Dermis microvascular lymphatic vessel endothelial cell (primary cell): ENCODE results near the gene ALPL. TPM values are rescaled to one million over a fixed set of nuclear protein-coding genes. Genes with fewer than 3 reads are reported as not detected.
"Not testable (repeated sequence)": the region's sequence is repeated elsewhere in the genome, so short reads cannot be mapped to it uniquely, and the experiment has no call there.

ENCODE experiments used
- DNase-seq, 2 donors: peaks; one replicate each; pipeline versions ENCODE4 v3.0.0 to v3.0.0-alpha.2; 2010; ENCODE audit warnings: low read depth in 2 of 2
- total RNA-seq: library from RNA; depleted of rRNA; stranded (reverse); fragments of >200 nt; gene quantifications from 2 replicates; pipeline ENCODE4 v1.2.1, GENCODE V29; 2014

Gene ALPL
- total RNA-seq, 1 donor from 2014 or later, result 0.26 TPM

DNA sequence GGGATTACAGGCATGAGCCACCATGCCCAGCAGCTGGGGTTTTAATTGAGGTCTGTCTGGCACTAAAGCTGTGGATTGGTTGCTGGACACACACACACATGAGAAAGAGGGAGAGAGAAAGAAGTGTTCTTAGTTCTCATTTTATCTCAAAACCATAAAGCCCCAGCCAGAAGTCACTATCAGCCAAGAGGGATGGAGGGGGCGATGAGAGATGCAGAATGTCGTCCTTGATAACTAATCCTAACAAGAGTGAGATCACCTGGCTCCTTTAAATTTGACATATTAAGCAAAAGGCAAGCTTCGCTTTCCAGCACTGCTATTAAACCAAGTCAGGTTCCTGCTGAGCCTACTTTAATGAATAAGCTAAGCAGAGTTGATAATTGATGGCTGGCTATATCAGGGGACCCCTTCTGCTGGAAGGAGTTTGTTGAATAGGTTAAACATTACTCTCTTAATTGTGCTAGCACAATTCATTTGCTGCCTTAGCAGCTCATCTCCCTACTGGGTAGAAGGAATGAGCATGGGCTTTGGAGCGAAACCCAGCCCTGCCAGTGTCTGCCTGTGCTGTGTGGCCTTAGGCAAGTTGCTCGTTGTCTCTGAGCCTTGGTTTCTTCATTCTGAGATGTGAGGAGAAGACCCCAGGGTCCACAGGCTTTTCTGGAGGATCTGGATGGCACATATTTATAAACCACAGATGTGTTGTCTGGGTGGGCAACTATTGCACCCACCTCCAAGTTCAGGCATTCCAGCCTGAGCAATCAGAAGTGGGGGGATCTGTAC lies 50.8 kb downstream of the ALPL start:
- DNase-seq, result no peak

GRCh38 chr1:21560916-21561638 lies 51.9 kb downstream of the ALPL start:
- DNase-seq, result no peak

DNA sequence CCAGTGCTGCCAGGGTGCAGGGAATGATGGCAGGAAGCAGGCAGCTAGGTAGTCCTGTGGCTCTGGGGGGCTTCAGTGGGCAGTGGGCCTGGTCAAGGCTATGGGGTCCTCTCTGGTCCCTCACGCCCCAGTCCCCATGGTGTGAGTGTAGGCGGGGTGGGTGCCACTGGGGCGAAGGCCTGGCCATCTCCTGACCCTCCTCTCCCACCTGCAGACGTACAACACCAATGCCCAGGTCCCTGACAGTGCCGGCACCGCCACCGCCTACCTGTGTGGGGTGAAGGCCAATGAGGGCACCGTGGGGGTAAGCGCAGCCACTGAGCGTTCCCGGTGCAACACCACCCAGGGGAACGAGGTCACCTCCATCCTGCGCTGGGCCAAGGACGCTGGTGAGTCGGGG lies 53.7 kb downstream of the ALPL start:
- DNase-seq, result no peak

DNA sequence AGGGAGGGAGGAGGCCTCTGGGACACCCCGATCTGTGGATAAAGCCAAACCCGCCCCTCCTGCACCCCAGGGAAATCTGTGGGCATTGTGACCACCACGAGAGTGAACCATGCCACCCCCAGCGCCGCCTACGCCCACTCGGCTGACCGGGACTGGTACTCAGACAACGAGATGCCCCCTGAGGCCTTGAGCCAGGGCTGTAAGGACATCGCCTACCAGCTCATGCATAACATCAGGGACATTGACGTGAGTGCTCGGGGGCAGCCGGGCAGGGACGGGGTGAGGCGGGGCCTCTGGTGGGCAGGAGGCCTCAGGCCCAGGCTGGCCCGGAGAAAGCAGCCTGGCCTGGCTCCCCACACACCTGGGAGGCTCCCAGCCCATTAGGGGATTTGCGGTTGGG lies 54.7 kb downstream of the ALPL start:
- DNase-seq, result no peak

DNA sequence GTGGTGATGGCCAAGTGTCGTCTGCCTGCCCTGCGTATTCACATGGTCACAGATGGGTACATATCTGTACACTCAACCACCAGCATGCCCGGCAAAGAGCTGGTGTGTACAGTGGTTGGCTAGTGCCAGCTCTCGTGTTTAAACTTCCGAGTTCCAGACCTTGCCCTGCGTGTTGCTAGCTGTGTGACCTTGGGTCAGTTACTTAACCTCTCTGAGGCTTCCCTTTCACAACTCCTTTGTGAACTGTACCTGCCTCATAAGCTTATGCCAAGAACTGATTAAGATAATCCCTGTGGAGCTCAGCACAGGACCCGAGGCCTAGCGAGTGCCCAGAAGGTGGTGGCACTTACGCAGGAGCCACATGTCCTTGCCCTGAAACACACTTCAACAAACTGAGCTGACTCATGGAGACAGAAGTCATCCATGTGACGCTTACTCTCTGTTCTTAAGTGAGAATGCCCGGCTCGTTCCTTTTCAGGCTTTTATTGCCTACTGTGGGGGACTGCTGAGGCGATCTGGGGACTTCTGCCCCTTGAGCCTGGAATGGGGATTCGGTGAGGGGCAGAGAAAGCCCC lies 55.4 kb downstream of the ALPL start:
- no peak for DNase-seq

DNA sequence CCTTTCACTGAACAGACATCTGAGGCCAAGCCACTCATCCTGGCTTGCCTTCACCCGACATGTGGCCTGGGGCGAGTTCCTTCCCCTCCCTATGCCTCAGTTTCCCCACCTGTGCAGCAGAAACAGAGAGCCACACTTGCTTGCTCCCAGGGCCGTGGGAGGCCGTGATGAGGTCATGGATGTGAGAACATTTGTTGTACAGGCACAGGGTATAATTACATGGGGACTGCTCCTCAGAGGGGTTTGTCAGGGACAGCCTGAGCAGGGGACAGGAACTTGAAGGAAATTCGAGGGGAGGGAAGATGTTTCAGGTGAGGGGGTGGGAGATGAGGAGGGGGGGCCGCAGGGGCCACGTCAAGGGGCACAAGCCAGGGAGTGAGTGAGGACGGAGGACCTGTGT lies 56.1 kb downstream of the ALPL start:
- no peak for DNase-seq

- DNase-seq, result not testable (repeated sequence)
Observed at GRCh38 chr1:21566361-21566760, 57.1 kb downstream of the ALPL start.

GRCh38 chr1:21567241-21568005 lies 58.2 kb downstream of the ALPL start:
- DNase-seq, result no peak

GRCh38 chr1:21568006-21568746 lies 59.0 kb downstream of the ALPL start:
- peak in 1 of 2 donors; percentile 69 for DNase-seq

DNA sequence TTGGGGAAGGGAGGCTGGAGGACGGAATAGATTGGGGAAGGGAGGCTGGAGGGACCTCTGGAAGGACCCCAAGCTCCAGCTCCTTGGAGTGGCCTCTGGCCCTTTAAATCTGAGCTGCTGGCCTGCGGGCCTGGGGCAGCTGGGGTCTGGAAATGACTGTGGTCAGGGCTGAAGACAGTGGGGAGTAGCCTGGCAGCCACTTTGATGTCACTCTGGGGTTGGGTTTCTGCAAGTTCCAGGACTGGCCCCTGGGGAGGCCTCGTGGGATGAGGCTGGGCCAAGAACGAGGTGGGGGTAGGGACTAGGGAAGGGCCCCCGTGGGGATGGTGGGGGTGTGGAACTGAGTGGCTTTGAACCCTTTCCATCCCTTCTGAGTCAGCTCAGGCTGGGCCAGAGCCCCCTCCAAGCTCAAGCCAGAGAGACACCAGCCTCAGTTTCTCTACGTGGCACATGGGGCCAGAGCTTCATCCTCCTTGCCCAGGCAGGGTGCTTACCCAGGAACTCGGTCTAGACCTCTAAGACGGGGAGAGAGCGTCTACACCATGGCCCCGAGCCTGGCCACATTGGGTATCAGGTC lies 59.7 kb downstream of the ALPL start:
- DNase-seq, result no peak

GRCh38 chr1:21569820-21570527 lies 60.8 kb downstream of the ALPL start:
- no peak for DNase-seq

GRCh38 chr1:21570528-21570875 lies 61.3 kb downstream of the ALPL start:
- DNase-seq, result no peak

- no peak for DNase-seq
Observed at GRCh38 chr1:21570885-21571284, 61.7 kb downstream of the ALPL start.

DNA sequence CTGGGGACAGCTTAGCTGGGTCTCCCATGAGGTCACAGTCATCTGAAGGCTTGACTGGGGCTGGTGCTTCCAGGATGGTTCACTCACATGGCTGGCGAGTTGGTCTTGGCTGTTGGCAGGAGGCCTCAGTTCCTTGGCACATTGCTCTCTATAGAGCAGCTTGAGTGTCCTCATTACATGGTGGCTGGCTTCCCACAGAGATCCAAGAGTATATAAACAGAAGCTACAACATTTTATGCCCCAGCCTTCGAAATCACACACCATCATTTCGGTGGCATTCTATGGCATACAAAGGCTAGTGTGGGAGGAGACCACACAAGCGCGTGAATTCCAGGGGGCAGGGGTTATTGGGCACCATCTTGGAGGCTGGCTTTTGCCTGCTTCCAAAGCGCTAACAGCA lies 63.0 kb downstream of the ALPL start:
- no peak for DNase-seq

DNA sequence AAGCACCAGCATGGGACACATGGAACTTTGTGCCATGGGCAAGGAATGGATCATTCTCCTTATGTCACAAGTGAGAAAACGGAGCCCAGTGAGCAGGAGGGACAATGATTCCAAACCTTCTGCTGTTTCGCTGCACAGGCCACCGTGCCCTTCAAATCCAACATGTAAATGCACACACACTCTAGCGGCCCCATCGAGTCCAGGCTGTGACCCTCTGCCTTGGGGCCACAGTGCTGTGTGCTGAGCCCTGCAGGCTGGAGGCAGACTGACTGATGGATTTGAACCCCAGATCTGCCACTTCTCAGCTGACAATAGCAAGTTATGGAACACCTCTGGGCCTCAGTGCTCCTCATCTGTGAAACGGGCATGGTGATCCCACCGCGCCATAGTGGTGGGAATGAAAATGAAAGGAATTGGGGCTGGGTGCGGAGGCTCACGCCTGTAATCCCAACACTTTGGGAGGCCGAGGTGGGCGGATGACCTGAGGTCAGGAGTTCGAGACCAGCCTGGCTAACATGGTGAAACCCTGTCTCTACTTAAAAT lies 63.6 kb downstream of the ALPL start:
- no peak for DNase-seq

DNA sequence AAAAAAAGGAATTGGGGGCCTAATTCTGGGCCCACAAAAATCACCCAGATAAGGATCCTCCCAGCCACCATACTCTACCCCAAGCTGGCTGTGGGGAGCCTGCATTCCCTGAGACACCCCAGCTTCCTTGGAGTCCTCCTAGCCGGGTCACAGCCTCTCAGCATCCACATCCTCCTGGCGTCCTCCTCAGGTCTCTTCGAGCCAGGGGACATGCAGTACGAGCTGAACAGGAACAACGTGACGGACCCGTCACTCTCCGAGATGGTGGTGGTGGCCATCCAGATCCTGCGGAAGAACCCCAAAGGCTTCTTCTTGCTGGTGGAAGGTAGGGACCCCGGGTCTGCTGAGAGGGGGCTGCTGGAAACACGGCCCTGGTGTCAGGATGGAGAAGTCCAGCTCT lies 64.3 kb downstream of the ALPL start:
- DNase-seq, result no peak

- DNase-seq, result peak; percentile 97 to 99
Observed at GRCh38 chr1:21573971-21574465, 64.8 kb downstream of the ALPL start.

- DNase-seq, result peak; percentile 30 to 83
Observed at GRCh38 chr1:21574466-21575151, 65.4 kb downstream of the ALPL start.

DNA sequence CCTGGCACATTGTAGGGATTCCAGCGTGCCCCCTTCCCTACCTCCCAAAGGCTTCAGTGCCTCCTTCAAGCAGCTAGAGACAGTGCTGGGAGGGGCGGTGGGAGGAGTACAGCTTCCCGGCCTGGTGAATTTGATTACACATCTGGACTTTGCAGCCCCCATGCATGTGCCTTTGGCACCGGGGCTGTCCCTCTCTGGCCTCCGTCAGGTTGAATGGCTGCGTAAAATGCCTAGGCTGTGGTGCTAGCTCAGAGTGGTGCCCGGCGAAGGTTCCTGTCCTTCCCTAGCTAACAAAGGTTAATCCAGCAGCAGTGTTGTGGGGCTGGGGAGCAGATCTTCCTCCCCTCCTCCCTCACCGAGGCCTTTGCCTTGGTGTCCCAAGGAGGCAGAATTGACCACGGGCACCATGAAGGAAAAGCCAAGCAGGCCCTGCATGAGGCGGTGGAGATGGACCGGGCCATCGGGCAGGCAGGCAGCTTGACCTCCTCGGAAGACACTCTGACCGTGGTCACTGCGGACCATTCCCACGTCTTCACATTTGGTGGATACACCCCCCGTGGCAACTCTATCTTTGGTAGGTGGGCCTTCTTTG lies 66.2 kb downstream of the ALPL start:
- no peak for DNase-seq
